Activated T-cell treated with anti-CD3 and anti-CD28 coated beads for 24 hours (primary cell): ENCODE measurements around the gene NT5DC2.

Experiments
- DNase-seq: peaks from one replicate; pipeline ENCODE4 v3.0.0-alpha.2; 2020; ENCODE audit warnings: low read depth

The NT5DC2 gene

GRCh38 chr3:52509753-52510328 is 23.8 kb downstream of the NT5DC2 start:
- no peak for DNase-seq

GRCh38 chr3:52507359-52507758 is 26.3 kb downstream of the NT5DC2 start:
- no peak for DNase-seq

- DNase-seq = no peak
Observed at GRCh38 chr3:52506266-52506966, 27.2 kb downstream of the NT5DC2 start.

- no peak for DNase-seq
Observed at GRCh38 chr3:52504977-52505376, 28.7 kb downstream of the NT5DC2 start.

GRCh38 chr3:52503788-52504424 is 29.8 kb downstream of the NT5DC2 start:
- DNase-seq = no peak

- no peak for DNase-seq
Observed at GRCh38 chr3:52502808-52503350, 30.8 kb downstream of the NT5DC2 start.

GRCh38 chr3:52502001-52502400 is 31.7 kb downstream of the NT5DC2 start:
- DNase-seq = no peak

- DNase-seq = no peak
Observed at GRCh38 chr3:52501046-52501445, 32.6 kb downstream of the NT5DC2 start.

GRCh38 chr3:52498137-52499054 is 35.3 kb downstream of the NT5DC2 start:
- DNase-seq = no peak

- DNase-seq = no peak
Observed at GRCh38 chr3:52495777-52496602, 37.7 kb downstream of the NT5DC2 start.

GRCh38 chr3:52494886-52495495 is 38.7 kb downstream of the NT5DC2 start, which contains the start of gene STAB1:
Gene STAB1, plus strand, starts transcription at chr3:52495338. Its CDS starts 76 bp downstream, at chr3:52495414.
- DNase-seq = no peak

- DNase-seq = no peak
Observed at GRCh38 chr3:52494445-52494844, 39.2 kb downstream of the NT5DC2 start.

GRCh38 chr3:52493232-52494017 is 40.2 kb downstream of the NT5DC2 start:
- DNase-seq = no peak

- DNase-seq = no peak
Observed at GRCh38 chr3:52492059-52492458, 41.6 kb downstream of the NT5DC2 start.

- no peak for DNase-seq
Observed at GRCh38 chr3:52490939-52491526, 42.6 kb downstream of the NT5DC2 start.

GRCh38 chr3:52490035-52490938 is 43.4 kb downstream of the NT5DC2 start:
- DNase-seq = no peak

- DNase-seq = no peak
Observed at GRCh38 chr3:52489453-52489852, 44.2 kb downstream of the NT5DC2 start.

GRCh38 chr3:52488746-52489145 is 44.9 kb downstream of the NT5DC2 start:
- DNase-seq = no peak
